ENCODE measurements around the gene KRT10. TPM values are rescaled to one million over a fixed set of nuclear protein-coding genes. Genes with fewer than 3 reads are reported as not detected.

KRT10 gene
- total RNA-seq, 1 experiment from 2014 or later, result 62.3 TPM

DNA sequence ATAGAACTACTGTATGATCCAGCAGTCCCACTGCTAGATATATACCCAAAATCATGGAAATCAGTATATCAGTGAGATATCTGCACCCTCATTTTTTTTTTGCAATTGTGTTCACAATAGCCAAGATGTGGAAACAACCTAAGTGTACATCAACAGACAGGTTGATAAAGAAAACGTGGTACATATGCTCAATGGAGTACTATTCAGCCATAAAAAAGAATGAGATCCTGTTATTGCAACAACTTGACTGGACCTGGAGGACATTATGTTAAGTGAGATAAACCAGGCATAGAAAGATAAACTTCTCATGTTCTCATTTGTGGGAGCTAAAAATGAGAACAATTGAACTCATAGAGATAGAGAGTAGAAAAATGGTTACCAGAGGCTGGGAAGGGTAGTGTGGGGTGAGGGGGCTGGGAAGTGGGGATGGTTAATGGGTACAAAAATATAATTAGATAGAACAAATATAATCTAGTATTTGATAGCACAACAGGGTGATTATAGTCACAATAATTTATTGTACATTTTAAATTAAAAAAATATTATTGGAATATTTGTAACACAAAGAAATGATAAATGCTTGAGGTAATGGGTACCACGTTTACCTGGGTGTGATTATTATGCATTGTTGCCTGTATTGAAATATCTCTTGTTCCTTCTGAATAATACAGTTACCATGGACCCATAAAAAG lies 7.8 kb upstream of the KRT10 start:
- intact Hi-C loops (cut with micrococcal nuclease), result no loop called here
- no peak overlapping the region for H3K4me3 ChIP-seq (replicated peaks in 1 of 2; ENCODE audit: low read depth in 1 of 2, low read length in 2 of 2)
- no peak overlapping the region for H3K9ac ChIP-seq (ENCODE audit: low read length)
- H3K79me2 ChIP-seq (ENCODE audit: insufficient read depth, low read length), result peaks cover 55% of the 10 kb centered on the region
- peaks cover 3 to 34% of the 10 kb centered on the region in 2 experiments; a peak in 3 of 4 replicates for H3K4me1 ChIP-seq (ENCODE audit: control insufficient read depth in 1 of 2, insufficient read depth in 2 of 2, low read length in 2 of 2)
- H2AFZ ChIP-seq (ENCODE audit: low read depth, low read length, poor library complexity, severe bottlenecking), result no peak overlapping the region
- no peak overlapping the region for H3K4me2 ChIP-seq (ENCODE audit: low read length)
- DNase-seq (ENCODE audit: low read depth, low spot score) (no peak), ATAC-seq (no peak)
- H3K9me3 ChIP-seq (ENCODE audit: control insufficient read depth in 1 of 2, insufficient read depth in 1 of 2, low read depth in 1 of 2, low read length in 2 of 2), result no peaks in the 10 kb centered on the region
- no peak overlapping the region for H3K27ac ChIP-seq (ENCODE audit: low read depth, low read length)
- no peaks in the 10 kb centered on the region for H3K27me3 ChIP-seq (ENCODE audit: insufficient read depth, low read length)
- no TSS peak for BruUV-seq (replicated peaks)
- no peaks in the 10 kb centered on the region for H4K20me1 ChIP-seq (ENCODE audit: insufficient read depth)
- H3K9me2 ChIP-seq (ENCODE audit: insufficient read depth), result no peaks in the 10 kb centered on the region
- POLR2A ChIA-PET, result no interaction called here
- H3K36me3 ChIP-seq (ENCODE audit: control insufficient read depth in 1 of 2, insufficient read depth in 2 of 2, low read length in 2 of 2), result peaks cover 3 to 10% of the 10 kb centered on the region in 2 experiments; a peak in 1 of 4 replicates
- TF ChIP-seq SIN3A (IDR thresholded peaks at IDR 0.05; ENCODE audit: low read depth) (no peak), CEBPB (IDR thresholded peaks at IDR 0.05; ENCODE audit: low read depth) (no peak), CBX3 (IDR thresholded peaks at IDR 0.05; ENCODE audit: low read depth) (no peak), SRF (IDR thresholded peaks at IDR 0.05; ENCODE audit: low read depth) (no peak), ELF1 (IDR thresholded peaks at IDR 0.05; ENCODE audit: borderline replicate concordance, low read depth) (no peak), YY1 (IDR thresholded peaks at IDR 0.05; ENCODE audit: extremely low read depth, insufficient replicate concordance, low read depth, low read length) (no peak), TCF7L2 (IDR thresholded peaks at IDR 0.05; ENCODE audit: borderline replicate concordance, extremely low read depth, insufficient read depth, insufficient read length) (no peak), ZFX (IDR thresholded peaks at IDR 0.05) (no peak), EZH2 (IDR thresholded peaks at IDR 0.05) (no peak), ZNF274 (IDR thresholded peaks at IDR 0.05; ENCODE audit: low read depth, low read length) (no peak), EZH2phosphoT487 (IDR thresholded peaks at IDR 0.05; ENCODE audit: borderline replicate concordance) (no peak), JUND (IDR thresholded peaks at IDR 0.05) (no peak), SP1 (IDR thresholded peaks at IDR 0.05; ENCODE audit: low read depth) (no peak)
- TF ChIP-seq, protein P1, sequence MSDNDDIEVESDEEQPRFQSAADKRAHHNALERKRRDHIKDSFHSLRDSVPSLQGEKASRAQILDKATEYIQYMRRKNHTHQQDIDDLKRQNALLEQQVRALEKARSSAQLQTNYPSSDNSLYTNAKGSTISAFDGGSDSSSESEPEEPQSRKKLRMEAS (IDR thresholded peaks at IDR 0.05), result no peak
- RAD21 ChIA-PET (ENCODE audit: low non-redundant PET in 1 of 2, low total read pairs in 2 of 2, uncharacterized antibody in 2 of 2, unreplicated experiment in 2 of 2), result no interaction called here
- CTCF ChIA-PET, result no interaction called here
